Upper lobe of right lung (tissue), 1 donor: ENCODE results near the gene SLC12A7. TPM values are rescaled to one million over a fixed set of nuclear protein-coding genes. Genes with fewer than 3 reads are reported as not detected.
A peak's percentile ranks its signal among the peaks of the same experiment; 100 is the strongest.

ENCODE experiments used
- ATAC-seq: fragments of 200-7000 bp; cut with Tn5 transposase; one replicate; pipeline ENCODE4 v1.9.1; 2020; ENCODE audit warnings: mild to moderate bottlenecking, moderate library complexity
- DNase-seq: peaks from one replicate; pipeline ENCODE4 v3.0.0-alpha.2; 2020
- H3K27ac ChIP-seq: fragments of 200-600 bp; one replicate; pipeline ENCODE4 v1.8.0; 2022
- H3K27me3 ChIP-seq: fragments of 200-600 bp; one replicate; pipeline ENCODE4 v1.8.0; 2022; ENCODE audit warnings: mild to moderate bottlenecking
- H3K36me3 ChIP-seq: fragments of 200-600 bp; one replicate; pipeline ENCODE4 v1.8.0; 2022
- H3K4me1 ChIP-seq: fragments of 200-600 bp; one replicate; pipeline ENCODE4 v1.8.0; 2022
- H3K4me3 ChIP-seq: fragments of 200-600 bp; one replicate; pipeline ENCODE4 v1.8.0; 2022; ENCODE audit warnings: mild to moderate bottlenecking
- H3K9me3 ChIP-seq: fragments of 200-600 bp; one replicate; pipeline ENCODE4 v1.8.0; 2022
- intact Hi-C: fragments of 100-400 bp; cut with DNase I; formaldehyde crosslinking; loops from one replicate; pipeline ENCODE4 v1.11.0; 2022
- total RNA-seq: library from RNA; stranded (reverse); fragmentation: NEBNext Ultra II Directional; extraction: Animal tissue kit (Norgen Biotek cat#: 25700); gene quantifications from one replicate; pipeline ENCODE4 v1.2.1, GENCODE V29; 2021
- TF ChIP-seq, protein P1 (sequence below): fragments of 200-600 bp; IDR thresholded peaks from one replicate; pipeline ENCODE4 v1.8.0; 2022; ENCODE audit warnings: antibody characterized with exemption
- donor health status: DM: no; HTN: yes; CAD: no; lungs with severe emphysema.

SLC12A7 gene
- total RNA-seq, 1 donor from 2014 or later: 49.6 TPM

DNA sequence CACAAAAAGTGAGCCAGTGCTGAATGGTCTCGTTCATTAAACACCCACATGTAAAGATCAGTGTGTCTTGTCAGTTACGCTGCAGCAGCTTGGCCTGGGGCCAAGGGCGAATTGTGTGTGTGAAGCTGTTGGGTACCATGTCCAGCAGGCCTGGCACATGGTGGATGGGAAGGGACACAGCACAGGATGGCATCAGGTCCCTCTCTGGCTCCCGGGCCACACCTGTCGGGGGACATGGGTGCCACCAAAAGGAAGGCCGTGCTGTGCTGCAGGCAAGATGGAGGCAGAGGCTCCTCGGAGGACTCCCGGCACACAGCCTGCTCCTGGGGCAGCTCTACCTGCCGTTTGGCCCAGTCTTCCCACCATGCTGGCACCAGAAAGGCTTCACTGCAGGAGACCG is 71.3 kb downstream of the SLC12A7 start:
- DNase-seq (no peak), ATAC-seq (no peak)
- H3K9me3 ChIP-seq: no peaks in the 10 kb centered on the region
- H3K4me3 ChIP-seq: no peak overlapping the region
- no peaks in the 10 kb centered on the region for H3K36me3 ChIP-seq
- no peaks in the 10 kb centered on the region for H3K4me1 ChIP-seq
- H3K27ac ChIP-seq: no peak overlapping the region
- intact Hi-C loops: no loop called here
- TF ChIP-seq, protein P1, sequence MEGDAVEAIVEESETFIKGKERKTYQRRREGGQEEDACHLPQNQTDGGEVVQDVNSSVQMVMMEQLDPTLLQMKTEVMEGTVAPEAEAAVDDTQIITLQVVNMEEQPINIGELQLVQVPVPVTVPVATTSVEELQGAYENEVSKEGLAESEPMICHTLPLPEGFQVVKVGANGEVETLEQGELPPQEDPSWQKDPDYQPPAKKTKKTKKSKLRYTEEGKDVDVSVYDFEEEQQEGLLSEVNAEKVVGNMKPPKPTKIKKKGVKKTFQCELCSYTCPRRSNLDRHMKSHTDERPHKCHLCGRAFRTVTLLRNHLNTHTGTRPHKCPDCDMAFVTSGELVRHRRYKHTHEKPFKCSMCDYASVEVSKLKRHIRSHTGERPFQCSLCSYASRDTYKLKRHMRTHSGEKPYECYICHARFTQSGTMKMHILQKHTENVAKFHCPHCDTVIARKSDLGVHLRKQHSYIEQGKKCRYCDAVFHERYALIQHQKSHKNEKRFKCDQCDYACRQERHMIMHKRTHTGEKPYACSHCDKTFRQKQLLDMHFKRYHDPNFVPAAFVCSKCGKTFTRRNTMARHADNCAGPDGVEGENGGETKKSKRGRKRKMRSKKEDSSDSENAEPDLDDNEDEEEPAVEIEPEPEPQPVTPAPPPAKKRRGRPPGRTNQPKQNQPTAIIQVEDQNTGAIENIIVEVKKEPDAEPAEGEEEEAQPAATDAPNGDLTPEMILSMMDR: no peak
- H3K27me3 ChIP-seq: no peaks in the 10 kb centered on the region

DNA sequence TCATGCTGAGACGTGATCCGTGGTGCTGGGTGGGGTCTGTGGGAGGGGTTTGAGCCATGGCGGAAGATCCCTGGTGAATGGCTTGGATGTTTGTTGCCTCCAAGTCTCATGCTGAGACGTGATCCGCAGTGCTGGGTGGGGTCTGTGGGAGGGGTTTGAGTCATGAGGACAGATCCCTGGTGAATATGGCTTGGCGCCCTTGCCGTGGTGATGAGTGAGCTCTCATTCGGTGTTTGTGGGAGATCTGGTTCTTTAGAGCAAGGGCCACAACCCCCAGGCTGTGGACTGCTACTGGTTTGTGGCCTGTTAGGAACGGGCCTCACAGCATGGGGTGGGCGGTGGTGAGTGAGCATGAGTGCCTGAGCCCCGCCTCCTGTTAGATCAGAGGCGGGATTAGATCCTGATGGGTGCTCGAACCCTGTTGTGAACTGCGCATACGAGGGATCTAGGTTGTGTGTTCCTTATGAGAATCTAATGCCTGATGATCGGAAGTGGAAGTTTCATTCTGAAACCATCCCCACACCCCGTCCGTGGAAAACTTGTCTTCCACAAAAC is 72.1 kb downstream of the SLC12A7 start:
- DNase-seq: no peak
- TF ChIP-seq, protein P1: no peak

DNA sequence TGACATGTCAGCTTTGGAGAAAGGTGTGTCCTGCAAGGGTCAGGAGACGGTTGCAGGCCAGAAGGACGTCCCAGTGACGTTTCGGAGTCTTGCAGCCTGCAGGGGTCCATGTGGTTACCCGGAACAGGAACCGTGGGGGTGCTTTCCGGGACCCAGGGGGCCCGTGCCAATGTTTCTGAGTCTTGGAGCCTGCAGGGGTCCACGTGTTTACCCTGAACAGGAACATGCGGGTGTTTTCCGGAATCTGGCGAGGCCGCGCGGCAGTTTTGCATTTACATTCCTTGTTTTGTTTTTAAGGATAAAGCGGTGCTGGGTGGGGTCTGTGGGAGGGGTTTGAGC is 72.7 kb downstream of the SLC12A7 start:
- intact Hi-C loops: no loop called here
- TF ChIP-seq, protein P1: no peak
- ATAC-seq (no peak), DNase-seq (no peak)
- Histone ChIP-seq H3K4me3 (no peak overlapping the region), H3K9me3 (no peaks in the 10 kb centered on the region), H3K4me1 (no peaks in the 10 kb centered on the region), H3K27ac (no peak overlapping the region), H3K27me3 (no peaks in the 10 kb centered on the region), H3K36me3 (no peaks in the 10 kb centered on the region)

More for the DNA sequence above, 72.1 kb downstream of the SLC12A7 start:
- no peaks in the 10 kb centered on the region for H3K4me1 ChIP-seq
- intact Hi-C loops: no loop called here
- H3K36me3 ChIP-seq: no peaks in the 10 kb centered on the region
- H3K27ac ChIP-seq: no peak overlapping the region
- H3K9me3 ChIP-seq: no peaks in the 10 kb centered on the region
- no peaks in the 10 kb centered on the region for H3K27me3 ChIP-seq
- ATAC-seq: no peak
- H3K4me3 ChIP-seq: no peak overlapping the region

DNA sequence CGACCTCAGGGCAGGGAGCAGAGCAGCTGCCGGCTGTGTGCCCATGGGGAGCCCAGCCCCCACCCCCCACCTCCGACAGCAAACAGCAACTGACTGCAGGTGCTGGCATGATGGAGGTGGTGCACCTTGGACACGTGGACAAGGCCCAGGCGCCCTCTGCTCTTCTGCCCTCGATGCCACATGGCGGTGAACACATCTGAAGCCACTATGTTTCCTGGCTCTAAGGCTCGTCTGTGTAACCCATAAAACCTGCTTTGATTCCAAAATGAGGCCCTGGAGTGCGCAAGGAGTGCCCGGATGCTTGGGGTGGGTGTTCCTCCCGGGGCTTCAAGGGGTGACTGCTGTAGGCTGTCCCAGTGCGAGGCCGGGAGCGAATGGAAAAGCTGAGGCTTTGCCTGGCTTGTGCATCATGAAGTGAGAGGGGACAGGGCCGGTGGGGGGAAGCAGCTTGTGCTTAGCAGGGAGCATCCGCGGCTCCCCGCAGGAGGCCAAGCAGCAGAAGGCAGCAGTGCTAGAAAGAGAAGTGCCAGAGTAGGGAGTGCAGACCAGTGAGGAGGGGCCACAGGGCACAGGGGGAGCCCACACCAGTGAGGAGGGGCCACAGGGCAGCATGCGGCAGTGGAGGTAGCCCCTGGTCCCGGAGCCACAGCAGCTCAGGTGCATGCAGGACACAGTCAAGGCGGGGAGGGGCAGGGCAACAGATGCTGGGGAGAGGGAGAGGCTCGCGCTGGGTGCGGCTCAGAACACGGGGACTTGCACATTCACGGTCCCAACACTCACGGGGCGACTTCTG is 73.2 kb downstream of the SLC12A7 start:
- ATAC-seq (peak; percentile 4), DNase-seq (no peak)
- H3K4me1 ChIP-seq: no peaks in the 10 kb centered on the region
- no peak overlapping the region for H3K27ac ChIP-seq
- H3K27me3 ChIP-seq: no peaks in the 10 kb centered on the region
- no peak overlapping the region for H3K4me3 ChIP-seq
- H3K36me3 ChIP-seq: no peaks in the 10 kb centered on the region
- H3K9me3 ChIP-seq: no peaks in the 10 kb centered on the region
- TF ChIP-seq, protein P1: no peak
- intact Hi-C loops: no loop called here

DNA sequence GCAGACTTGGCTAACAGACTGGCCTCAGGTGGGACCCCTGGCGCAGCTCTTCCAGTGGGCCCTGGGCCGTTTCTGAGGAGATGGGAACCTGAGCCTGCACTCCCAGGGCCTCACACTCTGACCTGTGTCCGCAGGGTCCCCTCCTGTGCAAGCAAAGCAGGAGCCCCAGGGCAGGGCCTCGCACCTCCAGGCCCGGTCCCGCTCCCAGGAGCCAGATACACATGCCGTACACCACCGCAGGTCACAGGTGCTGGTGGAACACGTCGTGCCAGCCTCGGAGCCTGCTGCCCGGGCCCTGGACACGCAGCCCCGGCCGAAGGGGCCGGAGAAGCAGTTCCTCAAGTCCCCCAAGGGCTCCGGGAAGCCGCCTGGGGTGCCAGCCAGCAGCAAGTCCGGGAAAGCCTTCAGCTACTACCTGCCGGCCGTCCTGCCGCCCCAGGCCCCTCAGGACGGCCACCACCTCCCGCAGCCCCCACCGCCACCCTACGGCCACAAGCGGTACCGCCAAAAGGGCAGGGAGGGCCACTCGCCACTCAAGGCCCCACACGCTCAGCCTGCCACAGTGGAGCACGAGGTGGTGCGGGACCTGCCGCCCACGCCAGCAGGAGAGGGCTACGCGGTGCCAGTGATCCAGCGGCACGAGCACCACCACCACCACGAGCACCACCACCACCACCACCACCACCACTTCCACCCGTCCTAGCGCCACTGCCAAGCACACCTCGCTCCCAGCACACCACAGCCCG is 74.0 kb downstream of the SLC12A7 start:
- no peak for DNase-seq
- Histone ChIP-seq H3K36me3 (no peaks in the 10 kb centered on the region), H3K27ac (no peak overlapping the region), H3K4me1 (no peaks in the 10 kb centered on the region), H3K27me3 (no peaks in the 10 kb centered on the region), H3K9me3 (no peaks in the 10 kb centered on the region), H3K4me3 (no peak overlapping the region)
- TF ChIP-seq, protein P1: no peak
- no peak for ATAC-seq
- intact Hi-C loops: no loop called here
